Activated T-helper 17 cell treated with anti-CD3 and anti-CD28 coated beads, Interleukin-2, amount 50 U/mL, for 72 hours (primary cell): ENCODE results near the gene COL4A2. TPM values are rescaled to one million over a fixed set of nuclear protein-coding genes. Genes with fewer than 3 reads are reported as not detected.

Experiments used
- ATAC-seq: fragments of 150-1000 bp; cut with Tn5 transposase; replicated peaks from 2 replicates; pipeline ENCODE4 v1.10.0; 2021; ENCODE audit warnings: mild to moderate bottlenecking, moderate library complexity
- H3K27ac Mint-ChIP-seq: one replicate; pipeline ENCODE4 v1.8.0; 2022; ENCODE audit warnings: mixed read lengths
- H3K27me3 Mint-ChIP-seq: one replicate; pipeline ENCODE4 v1.8.0; 2022; ENCODE audit warnings: mixed read lengths
- H3K36me3 Mint-ChIP-seq: one replicate; pipeline ENCODE4 v1.8.0; 2022; ENCODE audit warnings: low read depth, mild to moderate bottlenecking, mixed read lengths
- H3K4me1 Mint-ChIP-seq: one replicate; pipeline ENCODE4 v1.8.0; 2022; ENCODE audit warnings: mixed read lengths
- H3K4me3 Mint-ChIP-seq: one replicate; pipeline ENCODE4 v1.8.0; 2022; ENCODE audit warnings: mild to moderate bottlenecking, mixed read lengths
- H3K9me3 Mint-ChIP-seq: one replicate; pipeline ENCODE4 v1.8.0; 2022; ENCODE audit warnings: mixed read lengths
- total RNA-seq, 2 donors: library from RNA; stranded (reverse); gene quantifications; one replicate each; pipeline ENCODE4 v1.2.3, GENCODE V29; 2022

Gene COL4A2
- total RNA-seq, 2 donors from 2014 or later, result 0.56 TPM; not detected in 1

GRCh38 chr13:110418944-110419343, 111.9 kb downstream of the COL4A2 start:
- Mint-ChIP-seq H3K4me3 (no peak overlapping the region), H3K27me3 (peaks cover 54% of the 10 kb centered on the region), H3K9me3 (no peaks in the 10 kb centered on the region), H3K36me3 (no peaks in the 10 kb centered on the region), H3K27ac (no peak overlapping the region), H3K4me1 (peaks cover 16% of the 10 kb centered on the region)
- no peak for ATAC-seq

GRCh38 chr13:110419381-110419791, 112.3 kb downstream of the COL4A2 start:
- Mint-ChIP-seq H3K27me3 (peaks cover 53% of the 10 kb centered on the region), H3K27ac (no peak overlapping the region), H3K9me3 (no peaks in the 10 kb centered on the region), H3K4me1 (peaks cover 16% of the 10 kb centered on the region), H3K36me3 (no peaks in the 10 kb centered on the region), H3K4me3 (no peak overlapping the region)
- ATAC-seq, result no peak

- no peak for ATAC-seq
- peaks cover 54% of the 10 kb centered on the region for H3K27me3 Mint-ChIP-seq
- no peaks in the 10 kb centered on the region for H3K36me3 Mint-ChIP-seq
- H3K9me3 Mint-ChIP-seq, result no peaks in the 10 kb centered on the region
- no peak overlapping the region for H3K4me3 Mint-ChIP-seq
- H3K4me1 Mint-ChIP-seq, result peaks cover 16% of the 10 kb centered on the region
- no peak overlapping the region for H3K27ac Mint-ChIP-seq
Measured at GRCh38 chr13:110419946-110420345, 112.9 kb downstream of the COL4A2 start.

GRCh38 chr13:110420626-110421025, 113.5 kb downstream of the COL4A2 start:
- H3K9me3 Mint-ChIP-seq, result no peaks in the 10 kb centered on the region
- peaks cover 58% of the 10 kb centered on the region for H3K27me3 Mint-ChIP-seq
- ATAC-seq, result no peak
- peaks cover 16% of the 10 kb centered on the region for H3K4me1 Mint-ChIP-seq
- H3K4me3 Mint-ChIP-seq, result no peak overlapping the region
- H3K27ac Mint-ChIP-seq, result no peak overlapping the region
- no peaks in the 10 kb centered on the region for H3K36me3 Mint-ChIP-seq

- Mint-ChIP-seq H3K27me3 (peaks cover 59% of the 10 kb centered on the region), H3K27ac (no peak overlapping the region), H3K9me3 (no peaks in the 10 kb centered on the region), H3K4me1 (peaks cover 16% of the 10 kb centered on the region), H3K36me3 (no peaks in the 10 kb centered on the region), H3K4me3 (no peak overlapping the region)
- no peak for ATAC-seq
Measured at GRCh38 chr13:110421061-110421460, 114.0 kb downstream of the COL4A2 start.

GRCh38 chr13:110421696-110422385, 114.8 kb downstream of the COL4A2 start:
- Mint-ChIP-seq H3K36me3 (no peaks in the 10 kb centered on the region), H3K27me3 (peaks cover 60% of the 10 kb centered on the region), H3K9me3 (no peaks in the 10 kb centered on the region), H3K27ac (no peak overlapping the region), H3K4me1 (peaks cover 16% of the 10 kb centered on the region), H3K4me3 (no peak overlapping the region)
- peak; percentile 69 for ATAC-seq

GRCh38 chr13:110422913-110423688, 116.0 kb downstream of the COL4A2 start:
- H3K27ac Mint-ChIP-seq, result no peak overlapping the region
- H3K36me3 Mint-ChIP-seq, result no peaks in the 10 kb centered on the region
- no peak overlapping the region for H3K4me3 Mint-ChIP-seq
- no peak for ATAC-seq
- H3K4me1 Mint-ChIP-seq, result peaks cover 11% of the 10 kb centered on the region
- peaks cover 51% of the 10 kb centered on the region for H3K27me3 Mint-ChIP-seq
- H3K9me3 Mint-ChIP-seq, result no peaks in the 10 kb centered on the region

- H3K36me3 Mint-ChIP-seq, result no peaks in the 10 kb centered on the region
- ATAC-seq, result no peak
- peaks cover 11% of the 10 kb centered on the region for H3K4me1 Mint-ChIP-seq
- no peak overlapping the region for H3K27ac Mint-ChIP-seq
- H3K27me3 Mint-ChIP-seq, result peaks cover 52% of the 10 kb centered on the region
- no peak overlapping the region for H3K4me3 Mint-ChIP-seq
- H3K9me3 Mint-ChIP-seq, result no peaks in the 10 kb centered on the region
Measured at GRCh38 chr13:110423689-110424302, 116.7 kb downstream of the COL4A2 start.

GRCh38 chr13:110424569-110425443, 117.7 kb downstream of the COL4A2 start:
- Mint-ChIP-seq H3K9me3 (no peaks in the 10 kb centered on the region), H3K36me3 (no peaks in the 10 kb centered on the region), H3K4me3 (no peak overlapping the region), H3K27me3 (peaks cover 48% of the 10 kb centered on the region), H3K27ac (no peak overlapping the region), H3K4me1 (peaks cover 11% of the 10 kb centered on the region)
- no peak for ATAC-seq

GRCh38 chr13:110425444-110425780, 118.3 kb downstream of the COL4A2 start:
- Mint-ChIP-seq H3K4me3 (no peak overlapping the region), H3K27me3 (peaks cover 51% of the 10 kb centered on the region), H3K36me3 (no peaks in the 10 kb centered on the region), H3K27ac (no peak overlapping the region), H3K9me3 (no peaks in the 10 kb centered on the region), H3K4me1 (peaks cover 11% of the 10 kb centered on the region)
- ATAC-seq, result no peak

- Mint-ChIP-seq H3K4me3 (no peak overlapping the region), H3K27me3 (peaks cover 56% of the 10 kb centered on the region), H3K4me1 (peaks cover 5% of the 10 kb centered on the region), H3K27ac (no peak overlapping the region), H3K9me3 (no peaks in the 10 kb centered on the region), H3K36me3 (no peaks in the 10 kb centered on the region)
- ATAC-seq, result no peak
Measured at GRCh38 chr13:110426735-110427134, 119.7 kb downstream of the COL4A2 start.

- H3K9me3 Mint-ChIP-seq, result no peaks in the 10 kb centered on the region
- H3K27me3 Mint-ChIP-seq, result peaks cover 60% of the 10 kb centered on the region
- no peaks in the 10 kb centered on the region for H3K36me3 Mint-ChIP-seq
- no peak for ATAC-seq
- H3K27ac Mint-ChIP-seq, result no peak overlapping the region
- no peak overlapping the region for H3K4me3 Mint-ChIP-seq
- no peaks in the 10 kb centered on the region for H3K4me1 Mint-ChIP-seq
Measured at GRCh38 chr13:110428313-110428712, 121.2 kb downstream of the COL4A2 start.

- no peaks in the 10 kb centered on the region for H3K36me3 Mint-ChIP-seq
- no peak overlapping the region for H3K4me3 Mint-ChIP-seq
- ATAC-seq, result no peak
- H3K9me3 Mint-ChIP-seq, result no peaks in the 10 kb centered on the region
- H3K4me1 Mint-ChIP-seq, result no peaks in the 10 kb centered on the region
- H3K27me3 Mint-ChIP-seq, result peaks cover 53% of the 10 kb centered on the region
- H3K27ac Mint-ChIP-seq, result no peak overlapping the region
Measured at GRCh38 chr13:110430391-110431336, 123.6 kb downstream of the COL4A2 start.
